Stomach (tissue), 4 donors: ENCODE data around the gene LDLRAD2.

Experiments used
- POLR2A ChIP-seq, 4 donors: fragments of 450-650 bp; IDR thresholded peaks; one replicate each; pipeline ENCODE4 v1.6.1; 2016; ENCODE audit warnings: antibody characterized with exemption in 4 of 4, control low read depth in 2 of 4, mild to moderate bottlenecking in 1 of 4, moderate library complexity in 1 of 4
- POLR2AphosphoS5 ChIP-seq, 3 donors: sonication (generic); formaldehyde crosslinking; IDR thresholded peaks; one replicate each; pipeline ENCODE4 v1.6.1; 2016; ENCODE audit warnings: antibody characterized with exemption in 3 of 3
- TF ChIP-seq, protein P1 (sequence below), 7 experiments: fragments of 450-650 bp in 4 of 7; fragments of 200-600 bp in 3 of 7; sonication (generic) in 3 of 7; IDR thresholded peaks; one replicate each; pipeline ENCODE4 v1.5.1; 2016 to 2019; ENCODE audit warnings: antibody characterized with exemption in 7 of 7, control low read depth in 2 of 7, mild to moderate bottlenecking in 1 of 7

DNA sequence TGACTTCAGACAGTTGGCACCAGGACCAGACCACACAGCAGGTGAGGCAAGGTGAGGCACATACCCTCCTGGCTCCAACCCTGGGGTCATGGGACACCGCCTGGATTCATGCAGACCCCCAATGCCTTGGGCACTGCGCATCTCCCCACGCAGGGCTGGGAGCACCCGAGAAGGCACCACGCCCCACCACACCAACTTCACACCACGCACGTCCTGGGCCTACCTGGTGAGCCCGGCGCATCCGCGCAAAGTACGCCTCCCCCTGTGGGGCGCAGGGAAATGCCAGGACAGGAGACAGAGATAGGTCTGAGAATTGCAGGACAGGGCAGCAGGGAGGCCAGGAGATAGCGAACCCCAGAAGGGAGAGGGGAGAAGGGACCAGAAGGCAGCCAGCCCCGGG lies 58.5 kb downstream of the LDLRAD2 start:
- TF ChIP-seq, protein P1, sequence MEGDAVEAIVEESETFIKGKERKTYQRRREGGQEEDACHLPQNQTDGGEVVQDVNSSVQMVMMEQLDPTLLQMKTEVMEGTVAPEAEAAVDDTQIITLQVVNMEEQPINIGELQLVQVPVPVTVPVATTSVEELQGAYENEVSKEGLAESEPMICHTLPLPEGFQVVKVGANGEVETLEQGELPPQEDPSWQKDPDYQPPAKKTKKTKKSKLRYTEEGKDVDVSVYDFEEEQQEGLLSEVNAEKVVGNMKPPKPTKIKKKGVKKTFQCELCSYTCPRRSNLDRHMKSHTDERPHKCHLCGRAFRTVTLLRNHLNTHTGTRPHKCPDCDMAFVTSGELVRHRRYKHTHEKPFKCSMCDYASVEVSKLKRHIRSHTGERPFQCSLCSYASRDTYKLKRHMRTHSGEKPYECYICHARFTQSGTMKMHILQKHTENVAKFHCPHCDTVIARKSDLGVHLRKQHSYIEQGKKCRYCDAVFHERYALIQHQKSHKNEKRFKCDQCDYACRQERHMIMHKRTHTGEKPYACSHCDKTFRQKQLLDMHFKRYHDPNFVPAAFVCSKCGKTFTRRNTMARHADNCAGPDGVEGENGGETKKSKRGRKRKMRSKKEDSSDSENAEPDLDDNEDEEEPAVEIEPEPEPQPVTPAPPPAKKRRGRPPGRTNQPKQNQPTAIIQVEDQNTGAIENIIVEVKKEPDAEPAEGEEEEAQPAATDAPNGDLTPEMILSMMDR (IDR thresholded peaks at IDR 0.05): no peak
- TF ChIP-seq POLR2A (IDR thresholded peaks at IDR 0.05) (no peak), POLR2AphosphoS5 (IDR thresholded peaks at IDR 0.05) (no peak)
